ENCODE data around the gene ATP10B. TPM values are rescaled to one million over a fixed set of nuclear protein-coding genes. Genes with fewer than 3 reads are reported as not detected.

The ATP10B gene
- total RNA-seq, 1 experiment from 2014 or later, result not detected

- POLR2A ChIA-PET, result interaction anchor here (0.7 kb wide), 1 partner anchor 54 kb away, joined by 3 read pairs; no protein-coding TSS in a partner anchor
- TF ChIP-seq REST (IDR thresholded peaks at IDR 0.05; ENCODE audit: insufficient read depth in 1 of 2, low read depth in 2 of 2, low read length in 1 of 2), result no peak
- TF ChIP-seq CTCF (IDR thresholded peaks at IDR 0.05), result no peak
- TF ChIP-seq POLR2AphosphoS5 (IDR thresholded peaks at IDR 0.05; ENCODE audit: low read depth, low read length), result no peak
- no peak for TF ChIP-seq TCF7L2 (IDR thresholded peaks at IDR 0.05; ENCODE audit: low read depth, low read length)
- no peak for TF ChIP-seq SIN3A (IDR thresholded peaks at IDR 0.05; ENCODE audit: borderline replicate concordance, insufficient read depth, low read depth, low read length)
- Histone ChIP-seq H3K4me1 (ENCODE audit: control insufficient read depth, insufficient read depth, low read length) (no peaks in the 10 kb centered on the region), H3K27ac (ENCODE audit: low read length) (no peak overlapping the region), H3K27me3 (ENCODE audit: control insufficient read depth, insufficient read depth, low read length) (no peaks in the 10 kb centered on the region), H3K9me3 (ENCODE audit: control insufficient read depth, insufficient read depth, low read depth, low read length) (no peaks in the 10 kb centered on the region), H3K4me3 (ENCODE audit: low read depth in 2 of 2, low read length in 2 of 2) (no peak overlapping the region), H3K36me3 (ENCODE audit: control insufficient read depth, insufficient read depth, low read length) (no peaks in the 10 kb centered on the region)
- ATAC-seq, result no peak
- DNase-seq (ENCODE audit: low read depth, low spot score), result no peak
- CTCF ChIA-PET, result no interaction called here
- no TSS peak for BruUV-seq (replicated peaks)
- in situ Hi-C loops (cut with HindIII; ENCODE audit: low pct_unique_long_range_greater_than_20kb, low sequenced_read_pairs) (no loop called here), intact Hi-C loops (cut with micrococcal nuclease; ENCODE audit: unreplicated experiment) (no loop called here)
Observed at GRCh38 chr5:160679567-160680309, 172.3 kb downstream of the ATP10B start.

GRCh38 chr5:160675988-160676387 lies 176.0 kb downstream of the ATP10B start:
- intact Hi-C loops (cut with micrococcal nuclease; ENCODE audit: unreplicated experiment), result no loop called here
- no peaks in the 10 kb centered on the region for H3K4me1 ChIP-seq (ENCODE audit: control insufficient read depth, insufficient read depth, low read length)
- no peak for DNase-seq (ENCODE audit: low read depth, low spot score)
- H3K36me3 ChIP-seq (ENCODE audit: control insufficient read depth, insufficient read depth, low read length), result no peaks in the 10 kb centered on the region
- POLR2A ChIA-PET, result no interaction called here
- BruUV-seq (replicated peaks), result no TSS peak
- no peak for TF ChIP-seq REST (IDR thresholded peaks at IDR 0.05; ENCODE audit: insufficient read depth in 1 of 2, low read depth in 2 of 2, low read length in 1 of 2)
- no peak; the same call in 1 of the 2 replicates for TF ChIP-seq CTCF (IDR thresholded peaks at IDR 0.05)
- no peak for TF ChIP-seq SIN3A (IDR thresholded peaks at IDR 0.05; ENCODE audit: borderline replicate concordance, insufficient read depth, low read depth, low read length)
- TF ChIP-seq POLR2AphosphoS5 (IDR thresholded peaks at IDR 0.05; ENCODE audit: low read depth, low read length), result no peak
- no peak for TF ChIP-seq TCF7L2 (IDR thresholded peaks at IDR 0.05; ENCODE audit: low read depth, low read length)
- no peak for ATAC-seq
- H3K4me3 ChIP-seq (ENCODE audit: low read depth in 2 of 2, low read length in 2 of 2), result no peak overlapping the region
- in situ Hi-C loops (cut with HindIII; ENCODE audit: low pct_unique_long_range_greater_than_20kb, low sequenced_read_pairs), result no loop called here
- peaks cover 3% of the 10 kb centered on the region for H3K27me3 ChIP-seq (ENCODE audit: control insufficient read depth, insufficient read depth, low read length)
- CTCF ChIA-PET, result no interaction called here
- H3K9me3 ChIP-seq (ENCODE audit: control insufficient read depth, insufficient read depth, low read depth, low read length), result no peaks in the 10 kb centered on the region
- H3K27ac ChIP-seq (ENCODE audit: low read length), result no peak overlapping the region
